SK-MEL-5 (cell line): ENCODE measurements around the gene GPR173. TPM values are rescaled to one million over a fixed set of nuclear protein-coding genes. Genes with fewer than 3 reads are reported as not detected.

Source experiments
- DNase-seq: peaks from one replicate; pipeline ENCODE4 v3.0.0-alpha.2; 2016; ENCODE audit warnings: low read depth, low spot score
- in situ Hi-C: cut with HindIII; loops from 2 replicates; pipeline ENCODE4 v1.10.0; 2016; ENCODE audit warnings: low sequenced_read_pairs, high pct_unique_total_duplicates, low pct_unique_long_range_greater_than_20kb
- small RNA-seq, 2 experiments: library from RNA; depleted of rRNA; stranded (forward); fragments of <200 nt; gene quantifications; one replicate each; pipeline ENCODE3, GENCODE V24; 2014
- total RNA-seq: library from RNA; depleted of rRNA; stranded (reverse); fragments of >200 nt; shearing (Covaris generic); gene quantifications from 2 replicates; pipeline ENCODE4 v1.2.3, GENCODE V29; 2014; rRNA removed

GPR173 gene
- total RNA-seq, 1 experiment from 2014 or later = not detected

GRCh38 chrX:53125506-53125905 is 76.9 kb downstream of the GPR173 start:
- in situ Hi-C loops = no loop called here
- no peak for DNase-seq

- DNase-seq = no peak
- in situ Hi-C loops = no loop called here
These were observed 77.8 kb downstream of the GPR173 start for GRCh38 chrX:53126377-53126776.

- DNase-seq = no peak
- in situ Hi-C loops = no loop called here
These were observed 79.6 kb downstream of the GPR173 start for GRCh38 chrX:53128097-53128749.

Small RNA genes within 50 kb of the gene (small RNA-seq; reads per million reads assigned to genes)
- gene AL591212.2 = 0 reads per million in 2 experiments

Other genes starting within 250 kb of the GPR173 start
- gene XAGE5, start 237.5 kb upstream of the GPR173 start, total RNA-seq = not detected in 2 replicates
- not detected in 2 replicates for gene XAGE3, start 180.7 kb upstream of the GPR173 start, total RNA-seq
- gene FAM156B, start 151.5 kb upstream of the GPR173 start, total RNA-seq = 7.5 and 9.1 TPM in 2 replicates
- gene FAM156A, start 90.3 kb upstream of the GPR173 start, total RNA-seq = 3.1 and 5.5 TPM in 2 replicates
- 4.6 and 5.4 TPM in 2 replicates for gene TSPYL2, start 33.6 kb downstream of the GPR173 start, total RNA-seq
- gene KANTR, start 45.4 kb downstream of the GPR173 start, total RNA-seq = 7.9 and 8.5 TPM in 2 replicates
- 46.7 and 61.9 TPM in 2 replicates for gene KDM5C, start 176.4 kb downstream of the GPR173 start, total RNA-seq
- gene IQSEC2, start 232.8 kb downstream of the GPR173 start, total RNA-seq = 6.3 and 8.4 TPM in 2 replicates